GM12878 (cell line): ENCODE results near the gene INHBB. TPM values are rescaled to one million over a fixed set of nuclear protein-coding genes. Genes with fewer than 3 reads are reported as not detected.

ENCODE experiments used
- ATAC-seq: fragments of 200-7000 bp; cut with Tn5 transposase; 3 replicates; pipeline ENCODE4 v1.9.1; 2020; ENCODE audit warnings: mild to moderate bottlenecking, moderate library complexity
- BruUV-seq: library from RNA; stranded (reverse); fragments of 400-500 nt; replicated peaks from 2 replicates; lab custom pipeline; 2021; lab: Mats Ljungman, UMichigan
- CTCF ChIA-PET: fragments of 300-600 bp; sonication (Branson Sonifier 250); formaldehyde crosslinking; extraction: SDS; loops from one replicate; lab custom pipeline; 2021; ENCODE audit warnings: inconsistent platforms; lab: Yijun Ruan, JAX
- POLR2A ChIA-PET: fragments of 350-600 bp; formaldehyde crosslinking; extraction: SDS; loops from one replicate; lab custom pipeline; 2021; ENCODE audit warnings: inconsistent platforms; lab: Charles Lee
- RAD21 ChIA-PET: fragments of 300-600 bp; sonication (Branson Sonifier 250); formaldehyde crosslinking; loops from one replicate; lab custom pipeline; 2023; ENCODE audit warnings: antibody characterized with exemption; ENCODE audit not compliant: unreplicated experiment; lab: Charles Lee
- SMC1A ChIA-PET: fragments of 300-600 bp; sonication (Branson Sonifier 250); formaldehyde crosslinking; loops from one replicate; lab custom pipeline; 2023; ENCODE audit not compliant: unreplicated experiment, uncharacterized antibody; lab: Charles Lee
- DNase-seq: peaks from one replicate; pipeline ENCODE4 v3.0.0-alpha.2; 2011; ENCODE audit warnings: low read depth, low spot score
- FAIRE-seq: peaks from 3 replicates; lab custom pipeline; 2011; peaks lifted over from hg19 to GRCh38; lab: Jason Lieb, UNC
- H2AFZ ChIP-seq: 2 replicates; pipeline ENCODE4 v1.6.0; 2011; ENCODE audit warnings: low read depth, low read length, control low read depth; ENCODE audit not compliant: control insufficient read depth
- H3K27ac ChIP-seq: 2 replicates; pipeline ENCODE4 v1.5.1; 2011; ENCODE audit warnings: control low read depth; ENCODE audit not compliant: control insufficient read depth, insufficient read depth
- H3K27me3 ChIP-seq, 2 experiments: replicated peaks in 1 of 2; 2 replicates each; pipeline versions ENCODE4 v1.6.0 to v1.6.1; 2011; ENCODE audit warnings: low read length in 1 of 2; ENCODE audit not compliant: control insufficient read depth in 2 of 2, insufficient read depth in 2 of 2
- H3K36me3 ChIP-seq, 2 experiments: 2 replicates each; pipeline ENCODE4 v1.5.1; 2011; ENCODE audit warnings: low read length in 1 of 2; ENCODE audit not compliant: control insufficient read depth in 2 of 2, insufficient read depth in 2 of 2
- H3K4me1 ChIP-seq: 2 replicates; pipeline ENCODE4 v1.6.1; 2011; ENCODE audit warnings: mild to moderate bottlenecking, low read length, moderate library complexity, mixed read lengths; ENCODE audit not compliant: control insufficient read depth, insufficient read depth
- H3K4me2 ChIP-seq: 2 replicates; pipeline ENCODE4 v1.6.0; 2011; ENCODE audit warnings: control low read depth; ENCODE audit not compliant: control insufficient read depth, insufficient read depth
- H3K4me3 ChIP-seq: fragments of 200-600 bp; sonication (generic); 2 replicates; pipeline ENCODE4 v1.5.1; 2016
- H3K79me2 ChIP-seq: 2 replicates; pipeline ENCODE4 v1.6.0; 2011; ENCODE audit warnings: low read length; ENCODE audit not compliant: control insufficient read depth, insufficient read depth
- H3K9ac ChIP-seq: 2 replicates; pipeline ENCODE4 v1.8.0; 2011; ENCODE audit warnings: low read length, control low read depth, mixed read lengths; ENCODE audit not compliant: control insufficient read depth, insufficient read depth
- H3K9me3 ChIP-seq: replicated peaks from 3 replicates; pipeline ENCODE4 v1.5.1; 2011; ENCODE audit warnings: mild to moderate bottlenecking, low read length; ENCODE audit not compliant: control insufficient read depth, insufficient read depth
- H4K20me1 ChIP-seq: 2 replicates; pipeline ENCODE4 v1.6.0; 2011; ENCODE audit not compliant: control insufficient read depth, insufficient read depth
- BCL11A ChIP-seq: IDR thresholded peaks from 2 replicates; pipeline ENCODE4 v1.6.1; 2011; ENCODE audit warnings: low read depth, low read length
- CREM ChIP-seq: IDR thresholded peaks from 2 replicates; pipeline ENCODE4 v1.6.1; 2014; ENCODE audit warnings: antibody characterized with exemption, low read depth
- ESRRA ChIP-seq: IDR thresholded peaks from 2 replicates; pipeline ENCODE4 v1.6.1; 2012; ENCODE audit warnings: mild to moderate bottlenecking, low read length, improper control_type of control experiment
- HDAC6 ChIP-seq: fragments of 200-600 bp; sonication (generic); IDR thresholded peaks from one replicate; pipeline ENCODE4 v1.8.0; 2017; ENCODE audit warnings: antibody characterized with exemption; ENCODE audit not compliant: unreplicated experiment
- HDGF ChIP-seq: fragments of 450-650 bp; IDR thresholded peaks from 2 replicates; pipeline ENCODE4 v1.6.1; 2016; ENCODE audit warnings: antibody characterized with exemption
- HSF1 ChIP-seq: fragments of 150-350 bp; IDR thresholded peaks from 2 replicates; pipeline ENCODE4 v1.6.1; 2014; ENCODE audit warnings: mild to moderate bottlenecking, low read depth, low read length
- JUND ChIP-seq: IDR thresholded peaks from 2 replicates; pipeline ENCODE4 v1.6.1; 2012; ENCODE audit warnings: low read depth, mild to moderate bottlenecking, low read length, improper control_type of control experiment, moderate library complexity
- PAX8 ChIP-seq: fragments of 450-650 bp; IDR thresholded peaks from 2 replicates; pipeline ENCODE4 v1.6.1; 2017; ENCODE audit warnings: mild to moderate bottlenecking, moderate library complexity
- RFX5 ChIP-seq: IDR thresholded peaks from 2 replicates; pipeline ENCODE4 v1.6.1; 2011; ENCODE audit warnings: low read depth, low read length, improper control_type of control experiment
- STAT3 ChIP-seq: IDR thresholded peaks from 2 replicates; pipeline ENCODE4 v1.6.1; 2011; ENCODE audit warnings: low read depth, low read length, improper control_type of control experiment
- TAF1 ChIP-seq: IDR thresholded peaks from 2 replicates; pipeline ENCODE4 v1.6.1; 2011; ENCODE audit warnings: mild to moderate bottlenecking, low read depth, low read length, borderline replicate concordance
- TBL1XR1 ChIP-seq: IDR thresholded peaks from 2 replicates; pipeline ENCODE4 v1.6.1; 2012; ENCODE audit warnings: low read depth, low read length, improper control_type of control experiment
- ZZZ3 ChIP-seq: IDR thresholded peaks from 2 replicates; pipeline ENCODE4 v1.6.1; 2011; ENCODE audit warnings: low read depth; ENCODE audit not compliant: control insufficient read depth, insufficient read length
- WGBS: methylation state at CpG from one replicate; pipeline ENCODE4 v1.1.6; 2016; ENCODE audit warnings: low lambda C conversion rate; ENCODE audit not compliant: insufficient replicate concordance, insufficient coverage; ENCODE audit errors: missing lambda C conversion rate; 5-methylcytosine and 5-hydroxymethylcytosine counted together
- in situ Hi-C: fragments of 300-500 bp; cut with MboI; formaldehyde crosslinking; loops from 9 replicates; pipeline ENCODE4 v1.14.3; 2018; ENCODE audit warnings: mixed read lengths
- intact Hi-C: fragments of 100-400 bp; cut with micrococcal nuclease; formaldehyde crosslinking; loops from one replicate; pipeline ENCODE4 v1.14.2; 2022; ENCODE audit not compliant: unreplicated experiment
- polyA plus RNA-seq, 11 experiments: library from polyadenylated mRNA; depleted of rRNA in 4 of 11; unstranded in 6 of 11; stranded (reverse) in 5 of 11; fragments of >200 nt; fragmentation: Nextera tagmentation in 4 of 11; fragmentation: Illumina TruSeq in 1 of 11; extraction: Ambion mirVana in 4 of 11; extraction: Trizol in 1 of 11; gene quantifications; 1 replicate in 1 of 11; 2 replicates in 10 of 11; pipeline versions ENCODE4 v1.2.1 to v1.2.3, GENCODE V29; 2011 to 2016; ENCODE audit warnings: inconsistent platforms in 2 of 11, missing spikeins in 2 of 11, low read depth in 1 of 11
- total RNA-seq, 4 experiments: library from RNA; depleted of rRNA in 3 of 4; stranded (reverse); fragments of >200 nt in 3 of 4; fragmentation: Illumina TruSeq in 1 of 4; extraction: Trizol in 1 of 4; gene quantifications; 2 replicates each; pipeline versions ENCODE4 v1.2.1 to v1.2.3, GENCODE V29; 2013 to 2021
- TF ChIP-seq, protein P1 (sequence below): IDR thresholded peaks from 2 replicates; pipeline ENCODE4 v1.6.1; 2011; ENCODE audit warnings: low read depth, low read length, improper control_type of control experiment, borderline replicate concordance
- TF ChIP-seq, protein P2 (sequence below): fragments of 450-650 bp; IDR thresholded peaks from 2 replicates; pipeline ENCODE4 v1.6.1; 2017; ENCODE audit warnings: antibody characterized with exemption, mild to moderate bottlenecking, moderate library complexity
- TF ChIP-seq, protein P3 (sequence below): fragments of 450-650 bp; IDR thresholded peaks from 2 replicates; pipeline ENCODE4 v1.6.1; 2017; ENCODE audit warnings: mild to moderate bottlenecking

Gene INHBB
- total and polyA plus RNA-seq, 10 of the 15 experiments (the other 5 are each of a cell fraction or from before 2014, with no cell fraction given): 0.05 TPM; not detected in 9

DNA sequence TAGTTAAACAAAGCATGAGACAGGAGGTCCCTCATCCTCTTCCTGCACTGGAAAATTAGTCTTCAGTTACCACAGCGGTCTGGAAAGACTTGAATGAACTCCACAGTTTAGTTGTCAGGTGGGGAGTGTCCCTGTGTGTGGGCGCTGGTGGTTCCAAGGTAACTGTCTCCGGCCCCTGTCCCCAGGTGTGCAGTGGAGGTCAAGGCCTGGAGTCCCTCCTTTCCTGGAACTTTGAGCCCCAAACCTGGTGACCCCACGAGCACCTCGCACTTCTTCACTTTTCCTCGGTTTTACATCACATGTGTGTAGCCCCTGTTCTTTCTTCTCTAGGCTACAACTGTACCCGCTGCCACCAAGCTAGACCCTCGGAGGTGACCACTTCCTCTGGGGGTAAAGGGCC, 28.0 kb upstream of the INHBB start (continued):
- TF ChIP-seq, protein P1, sequence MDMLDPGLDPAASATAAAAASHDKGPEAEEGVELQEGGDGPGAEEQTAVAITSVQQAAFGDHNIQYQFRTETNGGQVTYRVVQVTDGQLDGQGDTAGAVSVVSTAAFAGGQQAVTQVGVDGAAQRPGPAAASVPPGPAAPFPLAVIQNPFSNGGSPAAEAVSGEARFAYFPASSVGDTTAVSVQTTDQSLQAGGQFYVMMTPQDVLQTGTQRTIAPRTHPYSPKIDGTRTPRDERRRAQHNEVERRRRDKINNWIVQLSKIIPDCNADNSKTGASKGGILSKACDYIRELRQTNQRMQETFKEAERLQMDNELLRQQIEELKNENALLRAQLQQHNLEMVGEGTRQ: no peak
- no peak for TF ChIP-seq HDAC6
- no peak for TF ChIP-seq PAX8
- TF ChIP-seq HSF1: no peak
- TF ChIP-seq CREM: no peak
- no peak for TF ChIP-seq HDGF
- no peak for TF ChIP-seq RFX5
- no peak for TF ChIP-seq TAF1

DNA sequence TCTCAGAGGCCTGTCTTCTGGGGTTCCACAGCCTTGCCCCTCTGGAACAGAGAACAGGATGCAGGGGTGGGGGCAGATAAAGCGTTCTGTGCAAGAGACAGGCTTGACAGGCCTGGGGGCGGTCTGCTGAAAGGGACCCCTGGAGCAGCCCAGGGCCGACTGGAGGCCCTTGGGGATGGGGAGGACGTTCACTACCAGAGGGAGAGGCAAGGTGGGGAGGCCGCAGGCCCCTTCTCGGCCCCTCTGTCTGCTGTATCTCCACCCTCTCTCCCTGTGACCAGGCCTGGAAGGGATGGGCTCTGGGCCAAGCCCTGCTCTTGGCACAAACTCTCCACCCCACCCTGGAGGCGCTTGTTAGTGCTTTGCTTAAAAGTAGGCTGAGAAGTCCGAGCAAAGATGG, 27.3 kb upstream of the INHBB start:
- H3K27me3 ChIP-seq: peaks cover 1 to 3% of the 10 kb centered on the region in 2 experiments; a peak in 1 of 4 replicates
- FAIRE-seq (no peak), ATAC-seq (no peak), DNase-seq (no peak)
- H4K20me1 ChIP-seq: no peaks in the 10 kb centered on the region
- no TSS peak for BruUV-seq
- WGBS: 9% methylated on average over 8 of the region's 8 CpGs
- H3K4me3 ChIP-seq: no peak overlapping the region
- no peak overlapping the region for H3K4me2 ChIP-seq
- ChIA-PET POLR2A (no interaction called here), RAD21 (no interaction called here), SMC1A (interaction anchor here (0.6 kb wide), 1 partner anchor 466 kb away, joined by 3 read pairs; no protein-coding TSS in a partner anchor), CTCF (interaction anchor here (1.4 kb wide), 1 partner anchor 142 kb away, joined by 6 read pairs; no protein-coding TSS in a partner anchor)
- H3K9me3 ChIP-seq: no peaks in the 10 kb centered on the region
- no peak overlapping the region for H2AFZ ChIP-seq
- H3K27ac ChIP-seq: no peak overlapping the region
- H3K79me2 ChIP-seq: no peaks in the 10 kb centered on the region
- H3K9ac ChIP-seq: no peak overlapping the region
- intact Hi-C loops: loop anchor here (10.0 kb wide), 1 partner anchor 564 kb away; the partner anchor contains the start of gene PTPN4
- H3K4me1 ChIP-seq: peaks cover under 1% of the 10 kb centered on the region; the same call in 1 of the 2 replicates
- H3K36me3 ChIP-seq: no peaks in the 10 kb centered on the region
- in situ Hi-C loops: loop anchor here (10.0 kb wide), 1 partner anchor 204 kb away; no protein-coding TSS in a partner anchor
- TF ChIP-seq BCL11A (no peak), JUND (no peak), ZZZ3 (no peak), STAT3 (no peak), TBL1XR1 (no peak), ESRRA (no peak)
- TF ChIP-seq, protein P2, sequence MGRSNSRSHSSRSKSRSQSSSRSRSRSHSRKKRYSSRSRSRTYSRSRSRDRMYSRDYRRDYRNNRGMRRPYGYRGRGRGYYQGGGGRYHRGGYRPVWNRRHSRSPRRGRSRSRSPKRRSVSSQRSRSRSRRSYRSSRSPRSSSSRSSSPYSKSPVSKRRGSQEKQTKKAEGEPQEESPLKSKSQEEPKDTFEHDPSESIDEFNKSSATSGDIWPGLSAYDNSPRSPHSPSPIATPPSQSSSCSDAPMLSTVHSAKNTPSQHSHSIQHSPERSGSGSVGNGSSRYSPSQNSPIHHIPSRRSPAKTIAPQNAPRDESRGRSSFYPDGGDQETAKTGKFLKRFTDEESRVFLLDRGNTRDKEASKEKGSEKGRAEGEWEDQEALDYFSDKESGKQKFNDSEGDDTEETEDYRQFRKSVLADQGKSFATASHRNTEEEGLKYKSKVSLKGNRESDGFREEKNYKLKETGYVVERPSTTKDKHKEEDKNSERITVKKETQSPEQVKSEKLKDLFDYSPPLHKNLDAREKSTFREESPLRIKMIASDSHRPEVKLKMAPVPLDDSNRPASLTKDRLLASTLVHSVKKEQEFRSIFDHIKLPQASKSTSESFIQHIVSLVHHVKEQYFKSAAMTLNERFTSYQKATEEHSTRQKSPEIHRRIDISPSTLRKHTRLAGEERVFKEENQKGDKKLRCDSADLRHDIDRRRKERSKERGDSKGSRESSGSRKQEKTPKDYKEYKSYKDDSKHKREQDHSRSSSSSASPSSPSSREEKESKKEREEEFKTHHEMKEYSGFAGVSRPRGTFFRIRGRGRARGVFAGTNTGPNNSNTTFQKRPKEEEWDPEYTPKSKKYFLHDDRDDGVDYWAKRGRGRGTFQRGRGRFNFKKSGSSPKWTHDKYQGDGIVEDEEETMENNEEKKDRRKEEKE: no peak
- TF ChIP-seq, protein P3, sequence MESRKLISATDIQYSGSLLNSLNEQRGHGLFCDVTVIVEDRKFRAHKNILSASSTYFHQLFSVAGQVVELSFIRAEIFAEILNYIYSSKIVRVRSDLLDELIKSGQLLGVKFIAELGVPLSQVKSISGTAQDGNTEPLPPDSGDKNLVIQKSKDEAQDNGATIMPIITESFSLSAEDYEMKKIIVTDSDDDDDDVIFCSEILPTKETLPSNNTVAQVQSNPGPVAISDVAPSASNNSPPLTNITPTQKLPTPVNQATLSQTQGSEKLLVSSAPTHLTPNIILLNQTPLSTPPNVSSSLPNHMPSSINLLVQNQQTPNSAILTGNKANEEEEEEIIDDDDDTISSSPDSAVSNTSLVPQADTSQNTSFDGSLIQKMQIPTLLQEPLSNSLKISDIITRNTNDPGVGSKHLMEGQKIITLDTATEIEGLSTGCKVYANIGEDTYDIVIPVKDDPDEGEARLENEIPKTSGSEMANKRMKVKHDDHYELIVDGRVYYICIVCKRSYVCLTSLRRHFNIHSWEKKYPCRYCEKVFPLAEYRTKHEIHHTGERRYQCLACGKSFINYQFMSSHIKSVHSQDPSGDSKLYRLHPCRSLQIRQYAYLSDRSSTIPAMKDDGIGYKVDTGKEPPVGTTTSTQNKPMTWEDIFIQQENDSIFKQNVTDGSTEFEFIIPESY: no peak
- TF ChIP-seq, protein P1: no peak
